Mucosa of descending colon (tissue), 3 donors: Measurements from ENCODE around the gene PRDM16. TPM values are rescaled to one million over a fixed set of nuclear protein-coding genes. Genes with fewer than 3 reads are reported as not detected.

Experiments used
- ATAC-seq: fragments of 200-7000 bp; cut with Tn5 transposase; one replicate; pipeline ENCODE4 v1.9.1; 2020; ENCODE audit warnings: mild to moderate bottlenecking, moderate library complexity
- DNase-seq, 3 donors: peaks; one replicate each; pipeline ENCODE4 v3.0.0-alpha.2; 2020
- H3K36me3 ChIP-seq: fragments of 200-600 bp; one replicate; pipeline ENCODE4 v1.8.0; 2021; ENCODE audit warnings: low read depth, mild to moderate bottlenecking
- H3K4me1 ChIP-seq: fragments of 200-600 bp; one replicate; pipeline ENCODE4 v1.8.0; 2021; ENCODE audit warnings: low read depth, mild to moderate bottlenecking
- H3K4me3 ChIP-seq: fragments of 200-600 bp; one replicate; pipeline ENCODE4 v1.8.0; 2021; ENCODE audit warnings: mild to moderate bottlenecking
- H3K9me3 ChIP-seq: fragments of 200-600 bp; one replicate; pipeline ENCODE4 v1.8.0; 2021; ENCODE audit warnings: mild to moderate bottlenecking
- intact Hi-C, 2 donors: fragments of 100-400 bp; cut with DNase I in 1 of 2; cut with micrococcal nuclease in 1 of 2; formaldehyde crosslinking; loops; one replicate each; pipeline versions ENCODE4 v1.11.0 to v1.11.1; 2022; cut with DNase I, micrococcal nuclease
- long read RNA-seq, 2 donors: library from polyadenylated mRNA; unstranded; transcript quantifications; one replicate each; pipeline ENCODE4 v2.0.0, GENCODE V29; 2019 to 2021
- total RNA-seq, 3 donors: library from RNA; stranded (reverse); fragmentation: NEBNext Ultra II Directional in 2 of 3; extraction: Animal tissue kit (Norgen Biotek cat#: 25700) in 2 of 3; gene quantifications; one replicate each; pipeline versions ENCODE4 v1.2.1 to v1.2.4, GENCODE V29; 2021 to 2023
- TF ChIP-seq, protein P1 (sequence below): fragments of 200-600 bp; IDR thresholded peaks from one replicate; pipeline ENCODE4 v1.8.0; 2022; ENCODE audit warnings: antibody characterized with exemption, mild to moderate bottlenecking
- donor health status: DM: no; HTN: no; CAD: no; lungs with moderate emphysema.
- donor health status: DM: no; HTN: no; CAD: no.
- donor health status: DM: no; HTN: yes; CAD: no.

The PRDM16 gene
- total RNA-seq = 1 to 10 TPM; 1.6 to 2.5 (median 2.4) TPM
- long read RNA-seq, donor 1, partial matches to known transcripts = 2 of 2 reads
- long read RNA-seq, donor 1, other reads (novel, unspliced or antisense) = 0 of 2 reads
- long read RNA-seq, donor 2, partial matches to known transcripts = 0 of 1 reads
- long read RNA-seq, donor 2, other reads (novel, unspliced or antisense) = 1 of 1 reads

DNA sequence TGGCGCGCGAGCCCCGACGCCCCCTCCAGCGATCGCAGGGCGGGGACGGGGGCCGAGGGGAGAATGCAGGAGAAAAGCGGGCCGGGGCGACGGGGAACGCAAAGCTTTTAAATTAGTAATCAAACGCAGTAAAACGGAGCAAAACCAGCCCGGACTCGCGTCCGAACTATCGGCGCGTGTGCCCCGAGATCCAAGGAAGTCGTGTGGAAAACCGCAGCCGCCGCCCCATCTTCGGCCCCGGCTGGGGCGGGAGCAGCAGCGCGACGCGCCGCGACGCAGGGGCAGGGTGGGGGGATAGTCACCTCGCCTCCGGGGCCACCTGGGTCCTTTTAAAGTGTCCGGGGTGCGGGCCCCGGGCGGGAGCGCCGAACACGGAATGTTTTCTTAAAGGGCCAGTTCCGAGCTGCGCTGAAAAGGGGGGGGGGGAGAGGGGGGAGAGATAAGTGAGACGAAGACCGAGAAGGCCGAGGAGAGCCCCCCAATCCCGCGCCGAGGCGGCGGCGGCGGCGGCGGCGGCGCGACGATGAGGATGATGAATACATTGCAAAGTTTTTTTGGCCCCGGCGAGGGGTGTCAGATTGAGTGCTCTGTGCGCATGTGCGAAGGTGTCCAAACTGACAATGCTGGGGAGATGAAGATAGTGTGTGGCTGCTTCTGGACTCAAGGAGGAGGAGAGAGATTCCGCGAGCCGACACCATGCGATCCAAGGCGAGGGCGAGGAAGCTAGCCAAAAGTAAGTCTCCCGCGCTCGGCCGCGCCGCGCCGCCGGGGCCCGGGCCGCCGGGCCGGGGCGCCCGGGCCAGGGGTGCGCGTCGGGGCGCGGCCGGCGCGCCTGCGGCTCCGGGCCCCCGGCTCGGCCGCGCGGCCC, at the start of gene PRDM16:
PRDM16 (plus strand) TSS at position 640 of the 868 bp plus-strand sequence; CDS start at position 697, 57 bp downstream.
- TF ChIP-seq, protein P1, sequence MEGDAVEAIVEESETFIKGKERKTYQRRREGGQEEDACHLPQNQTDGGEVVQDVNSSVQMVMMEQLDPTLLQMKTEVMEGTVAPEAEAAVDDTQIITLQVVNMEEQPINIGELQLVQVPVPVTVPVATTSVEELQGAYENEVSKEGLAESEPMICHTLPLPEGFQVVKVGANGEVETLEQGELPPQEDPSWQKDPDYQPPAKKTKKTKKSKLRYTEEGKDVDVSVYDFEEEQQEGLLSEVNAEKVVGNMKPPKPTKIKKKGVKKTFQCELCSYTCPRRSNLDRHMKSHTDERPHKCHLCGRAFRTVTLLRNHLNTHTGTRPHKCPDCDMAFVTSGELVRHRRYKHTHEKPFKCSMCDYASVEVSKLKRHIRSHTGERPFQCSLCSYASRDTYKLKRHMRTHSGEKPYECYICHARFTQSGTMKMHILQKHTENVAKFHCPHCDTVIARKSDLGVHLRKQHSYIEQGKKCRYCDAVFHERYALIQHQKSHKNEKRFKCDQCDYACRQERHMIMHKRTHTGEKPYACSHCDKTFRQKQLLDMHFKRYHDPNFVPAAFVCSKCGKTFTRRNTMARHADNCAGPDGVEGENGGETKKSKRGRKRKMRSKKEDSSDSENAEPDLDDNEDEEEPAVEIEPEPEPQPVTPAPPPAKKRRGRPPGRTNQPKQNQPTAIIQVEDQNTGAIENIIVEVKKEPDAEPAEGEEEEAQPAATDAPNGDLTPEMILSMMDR = no peak
- ATAC-seq (no peak), DNase-seq (peak in 2 of 3 donors; percentile 27 to 36)
- no peaks in the 10 kb centered on the region for H3K9me3 ChIP-seq
- peaks cover 15% of the 10 kb centered on the region for H3K4me1 ChIP-seq
- H3K36me3 ChIP-seq = no peaks in the 10 kb centered on the region
- intact Hi-C loops = no loop called here
- no peak within 1 kb of the TSS for H3K4me3 ChIP-seq

DNA sequence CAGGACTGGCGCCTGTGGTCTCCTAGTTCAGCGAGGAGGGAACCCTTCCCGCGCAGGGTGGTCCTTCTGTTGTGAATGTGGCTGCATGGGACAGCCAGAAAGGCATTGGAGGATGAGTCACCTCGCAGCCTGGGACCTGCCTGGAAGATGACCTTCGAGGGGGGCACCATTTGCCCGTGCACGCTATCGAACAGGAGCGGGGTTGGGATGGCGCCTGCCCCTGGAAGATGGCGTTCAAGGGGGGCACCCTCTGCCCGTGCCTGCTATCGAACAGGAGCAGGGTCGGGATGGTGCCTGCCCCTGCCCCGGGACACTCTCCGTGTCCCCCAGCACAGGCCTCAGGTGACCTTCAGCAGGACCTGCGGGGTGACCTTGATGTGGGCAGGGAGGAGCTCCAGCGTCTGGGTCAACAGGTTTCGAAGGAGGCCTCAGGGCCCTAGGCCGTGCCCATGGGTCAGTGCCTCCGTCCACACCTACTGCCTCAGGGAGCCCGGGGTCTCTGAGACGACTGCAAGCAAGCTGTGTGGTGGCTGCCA, 49.4 kb upstream of the PRDM16 start:
- ATAC-seq (no peak), DNase-seq (peak in 1 of 3 donors; percentile 39)
- Histone ChIP-seq H3K4me1 (no peaks in the 10 kb centered on the region), H3K4me3 (no peak overlapping the region), H3K36me3 (no peaks in the 10 kb centered on the region), H3K9me3 (no peaks in the 10 kb centered on the region)
- intact Hi-C loops = loop anchor here (10.0 kb wide), 1 partner anchor 405 kb away; no protein-coding TSS in a partner anchor
- TF ChIP-seq, protein P1 = no peak

DNA sequence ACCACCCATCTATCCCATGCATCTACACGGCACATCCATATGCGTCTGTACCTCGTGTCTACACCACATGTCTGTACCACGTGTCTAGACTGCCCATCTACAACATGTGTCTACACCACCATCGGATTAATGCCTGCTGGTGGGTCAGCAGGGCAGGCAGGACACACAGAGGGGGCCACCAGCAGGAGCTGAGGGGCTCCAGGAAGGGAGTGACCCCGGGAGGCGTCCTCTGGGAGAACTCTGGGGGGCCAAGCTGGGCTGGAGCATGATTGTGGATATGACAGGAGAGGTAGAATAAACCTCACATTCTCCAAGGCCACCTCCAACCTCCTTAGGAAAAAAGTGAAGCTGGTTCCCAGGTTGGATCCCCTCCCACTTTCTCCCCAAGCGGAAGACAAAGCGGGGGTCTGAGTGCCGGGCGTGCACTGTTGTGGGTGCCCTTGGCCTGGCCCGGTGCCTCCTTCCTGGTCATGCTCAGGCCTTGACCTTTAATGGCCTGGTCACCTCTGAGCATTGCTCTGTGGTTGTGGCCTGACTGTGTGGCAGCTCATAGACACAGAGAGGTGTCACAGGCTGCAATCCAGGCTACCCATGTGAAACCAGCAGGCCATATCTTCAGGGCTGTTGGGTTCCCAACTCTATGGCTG, 48.6 kb upstream of the PRDM16 start:
- H3K36me3 ChIP-seq = no peaks in the 10 kb centered on the region
- H3K9me3 ChIP-seq = no peaks in the 10 kb centered on the region
- TF ChIP-seq, protein P1 = no peak
- H3K4me3 ChIP-seq = no peak overlapping the region
- no peaks in the 10 kb centered on the region for H3K4me1 ChIP-seq
- intact Hi-C loops = no loop called here
- DNase-seq (peak in 2 of 3 donors; percentile 7 to 23), ATAC-seq (no peak)

DNA sequence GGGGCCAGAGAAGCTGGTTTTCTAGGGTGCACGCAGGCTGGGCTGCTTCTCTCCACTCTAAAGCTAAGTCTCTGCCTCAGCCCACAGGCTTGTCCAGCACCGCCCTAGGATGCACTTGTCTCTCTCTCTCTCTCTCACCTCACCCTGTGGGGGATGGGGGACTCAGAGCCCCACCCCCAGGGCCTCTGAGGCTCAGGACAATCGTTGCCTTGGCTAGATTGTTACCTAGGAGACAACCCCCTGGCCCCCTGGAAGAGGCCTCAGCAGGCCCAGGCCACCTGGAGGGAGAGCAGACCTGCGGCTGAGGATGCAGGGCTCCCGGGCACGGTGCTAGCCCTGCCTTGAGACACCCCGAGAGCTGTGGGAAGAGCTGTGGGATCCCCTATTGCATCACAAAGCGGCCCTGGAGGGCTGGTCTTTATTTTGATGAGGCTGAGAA, 47.8 kb upstream of the PRDM16 start, which contains the start of gene ACTRT2:
ACTRT2 (plus strand) TSS at position 235 of the 439 bp plus-strand sequence. CDS start 220 bp downstream, outside the sequence.
- TF ChIP-seq, protein P1 = no peak
- no peaks in the 10 kb centered on the region for H3K9me3 ChIP-seq
- H3K36me3 ChIP-seq = no peaks in the 10 kb centered on the region
- intact Hi-C loops = no loop called here
- H3K4me1 ChIP-seq = no peaks in the 10 kb centered on the region
- no peak for DNase-seq
- ATAC-seq = no peak
- H3K4me3 ChIP-seq = no peak within 1 kb of the TSS

- intact Hi-C loops = no loop called here
- H3K9me3 ChIP-seq = no peaks in the 10 kb centered on the region
- DNase-seq = peak in 1 of 3 donors; percentile 36
- TF ChIP-seq, protein P1 = no peak
- ATAC-seq = no peak
- H3K4me1 ChIP-seq = no peaks in the 10 kb centered on the region
- no peaks in the 10 kb centered on the region for H3K36me3 ChIP-seq
- no peak overlapping the region for H3K4me3 ChIP-seq
These were observed 47.1 kb upstream of the PRDM16 start for GRCh38 chr1:3021801-3022401.
